K562 (cell line): ENCODE data around the gene LUC7L3. TPM values are rescaled to one million over a fixed set of nuclear protein-coding genes. Genes with fewer than 3 reads are reported as not detected.
A peak's percentile ranks its signal among the peaks of the same experiment; 100 is the strongest.

Source experiments
- ATAC-seq: fragments of 200-7000 bp; cut with Tn5 transposase; 3 replicates; pipeline ENCODE4 v1.9.1; 2020; ENCODE audit warnings: moderate library complexity
- BruUV-seq: library from RNA; stranded (reverse); fragments of 400-500 nt; replicated peaks from 2 replicates; lab custom pipeline; 2021; lab: Mats Ljungman, UMichigan
- CTCF ChIA-PET: fragments of 300-600 bp; formaldehyde crosslinking; extraction: SDS; loops from one replicate; lab custom pipeline; 2021; ENCODE audit warnings: low intra/inter-chr PET ratio; lab: Yijun Ruan, JAX
- POLR2A ChIA-PET: fragments of 300-600, 350-650 bp; sonication (Branson Sonifier 250); formaldehyde crosslinking; extraction: SDS; loops from one replicate; lab custom pipeline; 2021; ENCODE audit warnings: antibody characterized with exemption, inconsistent platforms; lab: Yijun Ruan, JAX
- DNase-seq, 4 experiments: peaks; one replicate each; pipeline versions ENCODE4 v3.0.0 to v3.0.0-alpha.2; 2011 to 2018; ENCODE audit warnings: low spot score in 3 of 4, mixed read lengths in 3 of 4; ENCODE audit errors: extremely low read depth in 1 of 4
- FAIRE-seq: peaks from 2 replicates; lab custom pipeline; 2011; peaks lifted over from hg19 to GRCh38; lab: Jason Lieb, UNC
- H2AFZ ChIP-seq: 2 replicates; pipeline ENCODE4 v1.6.0; 2011; ENCODE audit warnings: low read depth, low read length, control low read depth, inconsistent platforms
- H3K27ac ChIP-seq: fragments of 200-600 bp; 3 replicates; pipeline ENCODE4 v1.8.0; 2011; ENCODE audit warnings: low read depth, mild to moderate bottlenecking, control low read depth, inconsistent platforms, low read length, moderate library complexity, mixed read lengths; ENCODE audit errors: extremely low read depth
- H3K27me3 ChIP-seq, 2 experiments: fragments of 300-600 bp in 1 of 2; 2 replicates in 1 of 2; 3 replicates in 1 of 2; pipeline versions ENCODE4 v1.6.0 to v1.8.0; 2011; ENCODE audit warnings: inconsistent platforms in 2 of 2, low read length in 2 of 2, mild to moderate bottlenecking in 1 of 2, mixed read lengths in 1 of 2, moderate library complexity in 1 of 2; ENCODE audit not compliant: control insufficient read depth in 2 of 2, insufficient read depth in 2 of 2
- H3K36me3 ChIP-seq: fragments of 300-600 bp; 3 replicates; pipeline ENCODE4 v1.8.0; 2011; ENCODE audit warnings: mild to moderate bottlenecking, low read length, inconsistent platforms; ENCODE audit not compliant: control insufficient read depth, insufficient read depth
- H3K4me1 ChIP-seq, 2 experiments: fragments of 200-600 bp in 1 of 2; replicated peaks in 1 of 2; 2 replicates in 1 of 2; 3 replicates in 1 of 2; pipeline versions ENCODE4 v1.5.1 to v1.8.0; 2011; ENCODE audit warnings: inconsistent platforms in 2 of 2, low read length in 2 of 2, mild to moderate bottlenecking in 1 of 2, mixed read lengths in 1 of 2, moderate library complexity in 1 of 2; ENCODE audit not compliant: control insufficient read depth in 2 of 2, insufficient read depth in 2 of 2
- H3K4me2 ChIP-seq: 2 replicates; pipeline ENCODE4 v1.6.1; 2011; ENCODE audit warnings: low read length, control low read depth, inconsistent platforms, mixed read lengths; ENCODE audit not compliant: insufficient read depth
- H3K4me3 ChIP-seq: fragments of 200-600 bp; sonication (generic), shearing (Covaris generic); 2 replicates; pipeline ENCODE4 v1.5.1; 2016; ENCODE audit warnings: control low read depth, inconsistent platforms
- H3K79me2 ChIP-seq: fragments of 200-600 bp; 3 replicates; pipeline ENCODE4 v1.8.0; 2011; ENCODE audit warnings: low read length, inconsistent platforms; ENCODE audit not compliant: control insufficient read depth, insufficient read depth
- H3K9ac ChIP-seq, 2 experiments: 2 replicates each; pipeline versions ENCODE4 v1.6.0 to v1.6.1; 2011; ENCODE audit warnings: low read depth in 2 of 2, low read length in 2 of 2, control low read depth in 1 of 2, inconsistent platforms in 1 of 2, mild to moderate bottlenecking in 1 of 2, mixed read lengths in 1 of 2; ENCODE audit not compliant: insufficient read depth in 1 of 2
- H3K9me1 ChIP-seq: one replicate; pipeline ENCODE4 v1.6.0; 2011; ENCODE audit warnings: inconsistent platforms, mild to moderate bottlenecking, low read length, moderate library complexity; ENCODE audit not compliant: control insufficient read depth, insufficient read depth
- H3K9me3 ChIP-seq: replicated peaks from 2 replicates; pipeline ENCODE4 v1.5.1; 2011; ENCODE audit warnings: low read depth, low read length, inconsistent platforms; ENCODE audit not compliant: control insufficient read depth, insufficient read depth
- H4K20me1 ChIP-seq: replicated peaks from 2 replicates; pipeline ENCODE4 v1.6.1; 2011; ENCODE audit warnings: low read length, inconsistent platforms, mixed read lengths; ENCODE audit not compliant: control insufficient read depth, insufficient read depth
- CHD7 ChIP-seq: fragments of 200-600 bp; sonication (generic); IDR thresholded peaks from one replicate; pipeline ENCODE4 v1.6.1; 2012; ENCODE audit warnings: mild to moderate bottlenecking, low read depth, low read length, inconsistent platforms
- HMG20A ChIP-seq: fragments of 450-650 bp; formaldehyde crosslinking; conservative IDR thresholded peaks from 2 replicates; pipeline ENCODE4 v1.4.0; 2020; ENCODE audit warnings: mild to moderate bottlenecking, mixed read lengths
- HOXB6 ChIP-seq: fragments of 250-450 bp; sonication (Bioruptor Pico); IDR thresholded peaks from 2 replicates; pipeline ENCODE4 v1.5.1; 2022; ENCODE audit warnings: mild to moderate bottlenecking, borderline replicate concordance
- MTA3 ChIP-seq: fragments of 450-650 bp; formaldehyde crosslinking; IDR thresholded peaks from 2 replicates; pipeline ENCODE4 v1.6.1; 2017; ENCODE audit warnings: mild to moderate bottlenecking, borderline replicate concordance
- POLR2A ChIP-seq: fragments of 450-650 bp; conservative IDR thresholded peaks from 2 replicates; pipeline ENCODE4 v1.6.1; 2016
- SMARCA5 ChIP-seq: fragments of 450-650 bp; IDR thresholded peaks from 2 replicates; pipeline ENCODE4 v1.6.1; 2016
- WGBS: fragments of 100-300 bp; shearing (Covaris generic); methylation state at CpG from one replicate; pipeline ENCODE4 v1.1.6; 2016; ENCODE audit warnings: low coverage, mixed read lengths; ENCODE audit not compliant: insufficient coverage; ENCODE audit errors: missing lambda C conversion rate; 5-methylcytosine and 5-hydroxymethylcytosine counted together
- in situ Hi-C: fragments of 300-500 bp; cut with MboI; formaldehyde crosslinking; loops from 4 replicates; pipeline ENCODE4 v1.15.0; 2018; ENCODE audit warnings: inconsistent platforms, mixed read lengths
- intact Hi-C: fragments of 100-400 bp; cut with micrococcal nuclease; formaldehyde crosslinking; loops from 2 replicates; pipeline ENCODE4 v1.14.2; 2022
- polyA plus RNA-seq, 8 experiments: library from polyadenylated mRNA; depleted of rRNA in 4 of 8; stranded (reverse) in 5 of 8; unstranded in 3 of 8; fragments of >200 nt; fragmentation: Nextera tagmentation in 2 of 8; fragmentation: Illumina TruSeq in 1 of 8; extraction: Ambion mirVana in 2 of 8; extraction: Trizol in 1 of 8; gene quantifications; 2 replicates each; pipeline versions ENCODE4 v1.2.1 to v1.2.3, GENCODE V29; 2011 to 2014; ENCODE audit warnings: inconsistent platforms in 1 of 8, missing spikeins in 1 of 8
- total RNA-seq, 7 experiments: library from RNA; depleted of rRNA in 6 of 7; stranded (reverse); fragments of >200 nt in 6 of 7; fragmentation: Illumina TruSeq in 2 of 7; extraction: Trizol in 2 of 7; gene quantifications; 2 replicates each; pipeline versions ENCODE4 v1.2.1 to v1.2.3, GENCODE V29; 2011 to 2021; ENCODE audit warnings: low replicate concordance in 1 of 7

LUC7L3 gene
- total and polyA plus RNA-seq, 9 of the 15 experiments (the other 6 are each of a cell fraction or from before 2014, with no cell fraction given): 80.8 to 284 (median 127) TPM

- Histone ChIP-seq H3K36me3 (peaks cover 99% of the 10 kb centered on the region), H3K27ac (no peak overlapping the region), H3K9me1 (no peaks in the 10 kb centered on the region), H3K9ac (no peak overlapping the region), H3K4me1 (no peaks in the 10 kb centered on the region), H3K4me2 (no peak overlapping the region), H4K20me1 (no peaks in the 10 kb centered on the region), H3K9me3 (no peaks in the 10 kb centered on the region), H3K27me3 (no peaks in the 10 kb centered on the region), H3K79me2 (peaks cover 3% of the 10 kb centered on the region; the same call in 1 of the 3 replicates), H3K4me3 (no peak overlapping the region), H2AFZ (no peak overlapping the region)
- no TSS peak for BruUV-seq
- ChIA-PET CTCF (no interaction called here), POLR2A (interaction anchor here (1.2 to 1.3 kb wide), 3 partner anchors 8 to 11 kb away, joined by 3 to 5 read pairs (median 4); no protein-coding TSS in a partner anchor)
- DNase-seq (no peak), ATAC-seq (no peak), FAIRE-seq (peak; percentile 23)
- intact Hi-C loops: no loop called here
- TF ChIP-seq MTA3 (no peak), POLR2A (0 out of 2 replicates have a peak, but pooled peaks have one; percentile 27)
- WGBS: 96% methylated on average over 6 of the region's 6 CpGs
- in situ Hi-C loops: no loop called here
These were observed 29.8 kb downstream of the LUC7L3 start for GRCh38 chr17:50749245-50749644.

- Histone ChIP-seq H3K9ac (no peak overlapping the region), H4K20me1 (no peaks in the 10 kb centered on the region), H3K4me3 (no peak overlapping the region), H3K9me3 (no peaks in the 10 kb centered on the region), H2AFZ (no peak overlapping the region), H3K27me3 (no peaks in the 10 kb centered on the region), H3K4me2 (no peak overlapping the region), H3K4me1 (no peaks in the 10 kb centered on the region), H3K9me1 (no peaks in the 10 kb centered on the region), H3K36me3 (peaks cover 60% of the 10 kb centered on the region), H3K27ac (no peak overlapping the region), H3K79me2 (no peaks in the 10 kb centered on the region)
- DNase-seq (no peak), ATAC-seq (no peak), FAIRE-seq (no peak)
- intact Hi-C loops: no loop called here
- BruUV-seq: no TSS peak
- POLR2A ChIA-PET: interaction anchor here (0.6 to 1.6 kb wide), 2 partner anchors 9 to 15 kb away, joined by 3 to 7 read pairs; no protein-coding TSS in a partner anchor
- 25% methylated on average over 2 of the region's 2 CpGs for WGBS
- in situ Hi-C loops: no loop called here
- CTCF ChIA-PET: no interaction called here
- TF ChIP-seq CHD7 (no peak), SMARCA5 (no peak), HMG20A (CRISPR knock-in tag) (no peak), HOXB6 (no peak)
These were observed 35.1 kb downstream of the LUC7L3 start for GRCh38 chr17:50754521-50754920.
